Umbilical cord (tissue), 2 donors: Measurements from ENCODE around the gene NIPAL4. TPM values are rescaled to one million over a fixed set of nuclear protein-coding genes. Genes with fewer than 3 reads are reported as not detected.
"Not testable (repeated sequence)": the region's sequence is repeated elsewhere in the genome, so short reads cannot be mapped to it uniquely, and the experiment has no call there.

Experiments
- DNase-seq: peaks from one replicate; pipeline ENCODE4 v3.0.0-alpha.2; 2015; ENCODE audit warnings: low spot score
- total RNA-seq: library from RNA; depleted of rRNA; stranded (reverse); fragments of >200 nt; gene quantifications from one replicate; pipeline ENCODE4 v1.2.3, GENCODE V29; 2014; ENCODE audit warnings: low replicate concordance; ENCODE audit not compliant: insufficient read depth

The NIPAL4 gene
- total RNA-seq, 1 donor from 2014 or later, result 5.8 TPM

DNA sequence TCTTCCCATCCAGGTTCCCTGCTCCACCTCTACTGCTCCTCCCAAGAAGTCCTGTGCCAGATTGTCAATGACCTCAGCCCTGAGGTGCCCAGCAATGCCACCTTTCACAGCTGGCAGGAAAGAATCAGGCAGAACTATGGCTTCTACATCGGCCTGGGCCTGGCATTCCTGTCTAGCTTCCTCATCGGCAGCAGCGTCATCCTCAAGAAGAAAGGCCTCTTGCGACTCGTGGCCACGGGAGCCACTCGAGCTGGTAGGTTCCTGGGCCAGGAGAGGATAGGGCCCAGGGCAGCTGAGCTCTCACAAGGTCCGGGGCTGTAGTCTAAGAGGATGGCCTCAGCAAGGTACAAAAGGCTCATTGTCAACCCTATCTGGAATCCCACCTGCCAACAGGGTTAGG, 3.1 kb downstream of the NIPAL4 start:
- DNase-seq, result no peak

- DNase-seq, result peak; percentile 25
These were observed 3.9 kb downstream of the NIPAL4 start for GRCh38 chr5:157463621-157464518.

DNA sequence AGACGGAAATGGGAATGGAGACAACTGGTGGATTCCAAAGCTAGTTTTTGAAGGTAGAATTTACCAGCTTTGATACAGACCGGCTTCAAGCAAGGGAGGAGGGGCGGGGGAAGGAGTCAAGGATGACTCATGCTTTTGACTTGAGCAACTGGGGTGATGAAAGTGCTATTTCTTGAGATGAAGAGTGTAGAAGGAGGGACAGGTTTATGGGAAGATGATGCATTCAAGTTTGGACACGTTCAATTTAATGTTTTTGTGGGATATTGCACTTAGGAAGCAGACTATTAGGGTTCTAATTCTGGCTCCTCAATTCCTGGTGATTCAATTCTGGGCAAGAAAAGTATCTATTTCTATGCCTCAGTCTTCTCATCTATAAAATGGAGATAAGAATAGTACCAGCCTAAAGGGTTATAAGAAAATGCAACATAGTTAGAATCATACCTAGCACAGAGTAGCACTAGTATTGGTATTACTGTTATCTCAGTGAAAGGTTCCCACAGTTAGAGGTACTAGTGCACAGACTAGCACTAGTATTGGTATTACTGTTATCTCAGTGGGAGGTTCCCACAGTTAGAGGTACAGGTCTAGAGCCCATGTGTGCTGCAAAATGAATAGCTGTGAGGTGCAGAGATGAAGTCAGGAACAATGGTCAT, 4.6 kb downstream of the NIPAL4 start:
- DNase-seq, result peak; percentile 85

GRCh38 chr5:157468293-157468965, 8.4 kb downstream of the NIPAL4 start:
- DNase-seq, result no peak

DNA sequence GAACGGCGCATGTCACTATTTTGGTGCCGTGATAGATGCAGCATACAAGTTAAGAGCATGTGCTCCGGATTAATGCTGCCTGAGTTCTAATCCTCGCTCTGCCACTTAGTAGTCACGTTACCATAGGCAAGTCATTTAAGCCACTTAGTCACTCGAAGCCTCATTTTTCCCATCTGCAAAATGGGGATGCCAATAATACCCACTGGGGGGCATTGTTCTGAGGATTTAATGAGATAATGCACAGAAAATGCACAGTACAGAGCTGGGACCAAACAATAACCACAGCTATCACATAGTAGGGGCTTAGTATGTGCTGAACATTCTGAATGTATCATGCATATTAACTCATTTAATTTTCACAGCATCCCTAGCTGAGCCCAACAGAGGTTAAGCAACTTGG, 9.1 kb downstream of the NIPAL4 start:
- DNase-seq, result no peak

DNA sequence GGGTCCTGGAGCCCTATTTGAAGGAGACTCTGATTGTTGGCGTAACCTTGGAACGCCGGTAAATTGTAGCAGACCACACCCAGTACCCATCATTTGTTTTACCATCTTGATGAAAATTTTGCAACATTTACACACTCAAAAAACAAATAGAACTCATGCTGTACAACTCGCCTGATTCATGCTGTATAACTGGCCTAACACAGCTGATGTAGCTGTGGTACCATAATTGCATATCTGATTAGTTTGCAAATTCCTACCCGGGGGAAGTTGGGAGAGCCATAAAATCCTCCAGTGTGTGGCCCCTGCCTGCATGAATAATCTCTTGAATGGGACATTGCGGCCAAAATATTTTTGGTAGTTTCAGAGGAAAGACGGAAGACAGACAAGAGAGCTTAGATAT, 9.7 kb downstream of the NIPAL4 start:
- peak; percentile 22 for DNase-seq

GRCh38 chr5:157470631-157471030, 10.6 kb downstream of the NIPAL4 start:
- DNase-seq, result no peak

DNA sequence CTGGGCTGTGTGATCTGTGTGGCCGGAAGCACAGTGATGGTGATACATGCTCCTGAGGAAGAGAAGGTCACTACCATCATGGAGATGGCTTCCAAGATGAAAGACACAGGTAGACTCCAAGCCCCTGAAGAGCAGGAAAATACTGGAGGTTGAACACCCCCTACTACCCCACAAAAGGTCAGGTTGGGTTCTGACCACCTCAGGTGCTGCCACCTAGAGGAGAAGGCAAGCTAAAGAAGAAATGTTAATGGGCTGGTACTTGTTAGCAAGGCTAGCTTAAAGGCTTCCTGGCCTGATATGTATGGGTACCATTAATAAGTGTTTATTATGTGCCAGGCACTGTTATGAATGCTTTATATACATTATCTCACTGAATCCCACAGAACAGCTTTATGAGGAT, 11.7 kb downstream of the NIPAL4 start:
- DNase-seq, result no peak

- no peak for DNase-seq
These were observed 13.6 kb downstream of the NIPAL4 start for GRCh38 chr5:157473383-157474320.

DNA sequence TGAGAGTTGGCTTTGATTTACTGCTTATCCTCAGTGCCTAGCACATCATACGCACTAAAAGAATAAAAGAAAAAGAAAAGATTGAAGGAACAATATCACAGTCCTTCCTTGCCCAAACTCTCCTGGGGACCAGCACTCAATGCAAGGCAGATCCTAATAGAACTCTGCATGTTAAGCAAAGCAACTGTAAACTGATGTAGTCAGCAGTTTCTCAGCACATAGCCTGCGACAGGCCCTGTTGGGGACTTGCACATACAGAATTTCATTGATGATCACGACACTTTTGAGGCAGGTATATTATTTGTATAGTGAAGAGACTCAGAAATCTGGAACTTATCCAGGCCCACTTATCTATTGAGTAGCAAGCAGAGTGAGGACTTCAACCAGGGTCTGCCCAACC, 15.4 kb downstream of the NIPAL4 start:
- no peak for DNase-seq

GRCh38 chr5:157476702-157477408, 16.8 kb downstream of the NIPAL4 start:
- peak; percentile 76 for DNase-seq

DNA sequence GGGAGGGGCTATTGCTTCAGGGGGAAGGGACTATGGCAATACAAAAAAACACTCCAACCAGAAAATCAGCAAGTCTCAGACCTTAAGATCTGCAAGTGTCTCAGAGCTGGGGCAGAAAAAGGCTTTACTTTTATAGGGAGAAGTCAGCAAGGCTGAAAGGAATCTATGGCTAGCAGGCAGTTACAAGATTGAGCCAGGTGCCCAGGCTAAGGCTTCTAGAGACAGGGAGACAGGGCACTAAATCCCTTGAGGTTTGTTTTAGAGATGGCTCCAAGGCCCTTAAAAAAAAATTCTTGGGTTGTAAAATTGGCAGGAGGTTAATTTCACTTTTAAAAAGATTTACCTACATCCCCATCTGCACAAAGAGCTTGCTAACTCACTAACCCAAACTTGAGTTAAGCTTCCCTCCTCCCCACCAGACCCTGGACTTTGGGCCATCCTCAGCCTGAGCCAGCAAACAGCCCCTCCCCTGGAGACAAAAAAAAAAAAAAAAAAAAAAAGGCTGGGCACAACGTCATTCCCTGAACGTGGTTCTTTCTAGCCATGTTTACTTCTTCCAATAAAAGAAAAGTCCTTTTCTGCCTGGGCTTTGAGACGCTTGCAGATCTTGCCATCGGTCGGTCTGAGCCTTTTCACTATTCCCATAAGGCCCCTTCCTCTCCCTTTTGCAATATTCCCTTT, 17.9 kb downstream of the NIPAL4 start:
- no peak for DNase-seq

GRCh38 chr5:157478726-157479125, 18.7 kb downstream of the NIPAL4 start:
- no peak for DNase-seq

DNA sequence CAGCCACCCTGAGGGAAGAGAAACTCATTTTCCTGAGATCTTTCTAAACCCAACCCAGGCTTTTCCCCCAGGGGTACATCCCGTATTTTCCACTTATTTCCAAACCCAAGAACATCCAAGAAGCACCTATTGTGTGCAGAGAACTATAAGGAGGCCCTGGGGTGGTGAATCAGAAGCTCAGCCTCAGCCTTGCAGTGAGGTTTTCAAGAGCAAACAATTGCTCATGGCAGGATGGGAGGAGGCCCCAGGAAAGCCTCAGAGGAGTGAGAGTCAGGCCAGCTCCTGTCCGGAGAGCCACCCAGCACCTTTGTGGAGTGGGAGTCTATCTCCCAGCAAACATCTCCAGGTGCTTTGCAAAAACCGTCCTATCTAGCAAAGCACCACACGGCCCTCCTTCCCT, 19.2 kb downstream of the NIPAL4 start:
- DNase-seq, result no peak

DNA sequence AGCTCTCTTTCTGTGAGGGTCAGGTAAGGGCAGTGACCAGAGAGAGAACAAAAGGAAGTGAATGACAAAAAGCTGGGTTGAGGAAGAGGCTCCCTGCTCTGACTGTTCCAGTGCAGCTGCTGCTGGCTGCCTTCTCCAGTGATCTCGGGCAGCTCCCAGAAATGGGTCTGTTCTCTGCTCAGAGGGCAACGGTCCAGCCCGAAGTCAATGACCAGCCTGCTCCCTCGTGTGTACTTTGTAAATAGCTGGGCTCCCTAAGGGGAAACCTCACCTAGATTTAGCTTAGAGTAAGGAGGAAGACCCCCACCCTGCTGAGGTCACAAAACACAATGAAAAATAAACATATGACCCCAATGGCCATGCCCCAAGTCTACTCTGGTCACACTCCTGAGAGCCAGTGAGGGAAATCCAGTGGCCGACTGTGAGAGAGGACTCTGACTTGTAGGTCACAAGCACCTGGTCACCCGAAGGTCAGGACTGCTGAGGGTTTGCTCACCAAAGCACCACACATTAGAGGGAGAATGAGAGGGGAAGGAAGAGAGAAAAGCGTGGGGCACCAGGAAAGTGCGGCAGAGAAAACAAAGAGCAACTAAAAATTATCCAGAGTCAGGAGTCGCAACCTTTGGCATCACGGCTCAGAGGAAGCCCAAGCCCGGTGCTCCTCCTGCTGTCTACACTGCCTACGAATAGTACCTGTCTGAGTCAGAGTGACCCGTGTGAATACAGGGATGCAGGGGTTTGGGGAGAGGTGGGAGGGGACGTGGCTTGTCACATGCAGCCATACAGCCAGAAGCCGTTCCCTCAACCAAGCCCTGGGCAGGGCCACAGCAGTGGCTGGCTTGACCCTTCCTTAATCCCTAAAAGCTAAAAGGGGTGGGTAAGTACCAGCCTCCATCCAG, 19.8 kb downstream of the NIPAL4 start:
- DNase-seq, result no peak

DNA sequence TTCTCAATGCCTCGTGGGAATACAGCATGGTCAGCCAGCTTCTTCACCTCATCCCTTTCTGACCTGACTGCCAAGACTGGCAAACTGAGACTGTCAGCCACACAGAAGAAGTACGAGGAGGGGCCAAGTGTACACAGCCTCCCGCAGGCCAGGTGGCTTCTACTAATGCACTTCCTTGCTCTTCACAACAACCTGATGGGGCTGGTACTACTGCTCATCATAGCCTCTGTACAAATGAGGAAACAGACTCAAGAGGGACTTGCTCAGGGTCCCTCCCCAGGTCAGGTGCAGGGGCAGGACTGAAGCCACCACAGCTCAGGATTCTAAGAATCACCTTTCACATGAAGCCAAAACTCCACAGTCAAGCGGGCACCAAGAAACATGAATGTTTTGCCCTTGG, 21.3 kb downstream of the NIPAL4 start:
- DNase-seq, result no peak

- no peak for DNase-seq
These were observed 21.7 kb downstream of the NIPAL4 start for GRCh38 chr5:157481666-157482065.

GRCh38 chr5:157482702-157483101, 22.7 kb downstream of the NIPAL4 start:
- DNase-seq, result not testable (repeated sequence)

GRCh38 chr5:157484768-157485167, 24.8 kb downstream of the NIPAL4 start:
- no peak for DNase-seq
